HG03460 (cell line): ENCODE measurements around the gene OVOL1.

Experiments used
- ATAC-seq: cut with Tn5 transposase; IDR thresholded peaks from one replicate; pipeline ENCODE4 v1.9.1; 2021; ENCODE audit not compliant: unreplicated experiment

OVOL1 gene

DNA sequence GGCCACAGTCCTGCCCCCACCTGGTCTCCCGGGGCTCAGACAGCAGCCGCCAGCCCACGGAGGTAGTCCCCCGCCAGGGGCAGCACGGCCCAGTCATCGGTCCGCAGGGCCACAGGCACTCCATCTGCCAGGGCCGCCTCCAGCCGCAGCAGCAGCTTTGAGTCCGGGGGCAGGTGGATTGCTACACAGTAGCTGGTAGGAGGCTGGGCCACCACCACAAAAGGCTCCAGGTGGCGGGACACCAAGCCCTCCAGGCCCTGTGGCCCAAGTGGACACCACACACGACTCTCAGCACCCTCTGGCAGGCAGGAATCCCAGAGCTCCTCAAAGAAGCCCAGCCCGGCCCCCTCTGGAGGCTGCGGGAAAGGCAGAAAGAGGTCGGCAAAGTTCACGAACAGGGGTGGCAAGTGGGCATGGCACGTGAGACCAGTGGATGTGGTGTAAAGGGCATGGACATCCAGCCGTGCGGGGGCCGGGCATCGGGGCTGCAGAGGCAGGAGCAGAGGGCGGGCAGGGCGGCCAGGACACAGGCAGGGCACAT is 9.0 kb upstream of the OVOL1 start:
- ATAC-seq, result no peak

DNA sequence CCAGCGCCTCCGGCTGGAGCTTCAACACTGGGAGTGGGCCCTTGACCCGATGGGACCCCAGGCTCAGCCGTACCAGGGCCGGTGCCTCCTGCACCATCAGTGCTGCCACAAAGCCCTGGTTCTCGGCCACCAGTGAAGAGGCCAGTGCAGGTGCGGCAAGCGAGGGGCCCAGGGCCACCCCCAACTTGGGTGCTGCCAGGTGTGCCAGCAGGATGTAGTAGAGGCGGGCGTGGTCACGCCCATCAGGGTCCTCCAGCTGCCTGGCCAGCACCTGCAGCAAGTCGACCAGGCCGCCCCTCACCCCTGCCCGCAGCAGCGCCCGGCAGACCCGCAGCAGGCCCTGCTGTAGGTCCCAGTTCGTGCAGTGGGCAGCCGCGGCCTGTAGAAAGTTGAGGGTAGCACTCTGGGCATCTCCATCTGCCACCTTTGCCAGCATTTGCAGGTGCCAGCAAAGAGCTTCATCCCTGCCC is 8.4 kb upstream of the OVOL1 start:
- no peak for ATAC-seq

DNA sequence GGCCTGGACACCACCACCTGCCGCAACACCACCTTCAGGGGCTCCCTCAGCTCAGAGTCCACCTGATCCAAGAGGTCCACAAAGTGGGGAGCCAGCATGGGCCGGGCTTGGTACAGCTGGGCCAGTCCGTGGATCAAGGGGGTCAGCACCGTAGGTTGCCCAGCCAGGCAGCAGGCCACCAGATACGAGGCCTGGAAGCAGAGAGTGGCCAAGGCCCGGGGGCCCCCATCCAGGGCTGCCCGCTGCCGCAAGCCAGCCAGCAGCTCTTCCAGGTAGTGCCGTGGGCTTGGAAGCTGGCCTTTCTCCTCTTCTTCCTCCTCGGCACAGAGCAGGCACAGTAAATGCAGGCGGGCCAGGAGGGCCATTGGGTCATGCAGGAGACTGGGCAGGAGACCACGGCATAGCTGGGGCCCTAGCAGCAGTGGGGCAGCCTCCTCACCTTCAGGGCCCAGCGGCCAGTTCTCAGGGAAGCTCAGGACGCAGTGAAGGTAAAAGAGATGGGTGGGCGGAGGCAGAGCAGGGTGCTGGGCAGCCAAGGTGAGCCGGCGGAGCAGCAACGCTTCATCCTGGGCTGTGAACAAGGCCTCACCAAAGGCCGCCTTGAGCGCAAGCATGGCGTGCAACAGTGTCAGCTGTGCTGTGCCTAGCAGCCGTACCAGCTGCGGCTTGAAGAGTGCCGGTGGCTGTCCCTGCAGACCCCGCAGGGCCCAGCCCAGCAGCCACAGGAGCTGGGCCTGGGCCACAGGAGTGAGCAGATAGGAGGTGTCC is 7.8 kb upstream of the OVOL1 start:
- ATAC-seq, result no peak

GRCh38 chr11:65779669-65779918 is 7.3 kb upstream of the OVOL1 start:
- no peak for ATAC-seq

DNA sequence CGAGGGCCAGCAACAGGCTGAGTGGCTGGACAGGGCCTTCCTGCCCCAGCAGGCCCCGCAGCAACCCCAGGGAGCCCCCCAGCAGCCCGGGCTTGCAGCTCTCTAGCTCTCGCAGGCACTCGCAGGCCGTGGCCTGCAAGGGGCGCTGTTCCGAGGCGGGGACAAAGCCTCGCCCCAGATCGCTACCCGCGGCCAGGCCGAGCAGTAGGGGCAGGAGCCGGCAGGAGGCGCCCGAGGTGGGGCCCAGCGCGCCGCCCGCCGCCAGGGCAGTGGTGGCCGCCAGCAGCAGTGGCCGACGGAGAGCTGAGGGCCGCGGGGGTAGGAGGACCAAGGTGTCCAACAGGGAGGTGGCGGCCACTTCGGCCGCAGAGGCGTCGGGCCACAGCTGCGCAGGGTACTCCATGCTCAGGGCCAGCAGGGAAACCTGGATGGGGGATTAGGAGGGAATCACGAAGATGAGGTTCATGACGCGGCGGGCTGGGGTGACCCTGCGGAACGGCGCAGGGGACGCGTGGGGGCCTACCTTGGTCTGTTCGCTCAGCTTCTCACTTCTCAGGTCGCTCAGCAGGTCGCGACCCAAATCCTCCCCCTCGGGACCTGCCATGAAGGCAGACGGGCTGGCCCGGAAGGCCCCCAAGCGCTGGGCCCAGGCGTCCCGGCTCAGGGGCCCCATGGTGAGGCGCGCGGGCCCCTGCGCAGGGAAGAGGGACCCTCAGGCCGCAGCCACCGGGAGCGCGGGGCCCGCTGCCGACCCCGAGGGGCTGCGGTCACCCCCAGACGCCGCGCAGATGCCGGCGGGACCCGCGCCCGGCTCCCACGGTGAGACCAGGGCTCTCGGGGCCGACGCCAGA is 6.7 kb upstream of the OVOL1 start:
- ATAC-seq, result peak; percentile 35

DNA sequence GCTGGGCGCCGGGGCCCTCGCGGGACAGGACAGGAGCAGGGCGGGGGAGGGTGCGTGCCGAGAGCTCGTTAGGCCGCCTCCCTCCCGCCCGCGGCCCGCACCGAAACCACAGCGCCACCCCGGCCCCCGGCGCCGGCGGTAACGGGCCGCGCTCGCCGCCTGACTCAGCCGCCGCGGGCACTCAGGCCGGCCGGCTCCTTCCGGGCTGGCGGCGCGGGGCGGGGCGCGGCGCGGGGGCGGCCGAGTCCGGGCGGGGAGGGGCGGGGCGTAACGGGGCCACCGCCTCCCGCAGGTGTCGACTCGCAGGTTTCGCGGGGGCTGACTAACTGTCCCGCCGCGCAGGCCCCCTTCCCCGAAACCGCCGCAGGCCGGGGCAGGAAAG is 6.1 kb upstream of the OVOL1 start, which contains the start of gene AP5B1:
TSS of gene AP5B1 (minus strand) at position 207 of the 382 bp plus-strand sequence. CDS start 385 bp downstream, outside the sequence.
- ATAC-seq, result peak; percentile 55

DNA sequence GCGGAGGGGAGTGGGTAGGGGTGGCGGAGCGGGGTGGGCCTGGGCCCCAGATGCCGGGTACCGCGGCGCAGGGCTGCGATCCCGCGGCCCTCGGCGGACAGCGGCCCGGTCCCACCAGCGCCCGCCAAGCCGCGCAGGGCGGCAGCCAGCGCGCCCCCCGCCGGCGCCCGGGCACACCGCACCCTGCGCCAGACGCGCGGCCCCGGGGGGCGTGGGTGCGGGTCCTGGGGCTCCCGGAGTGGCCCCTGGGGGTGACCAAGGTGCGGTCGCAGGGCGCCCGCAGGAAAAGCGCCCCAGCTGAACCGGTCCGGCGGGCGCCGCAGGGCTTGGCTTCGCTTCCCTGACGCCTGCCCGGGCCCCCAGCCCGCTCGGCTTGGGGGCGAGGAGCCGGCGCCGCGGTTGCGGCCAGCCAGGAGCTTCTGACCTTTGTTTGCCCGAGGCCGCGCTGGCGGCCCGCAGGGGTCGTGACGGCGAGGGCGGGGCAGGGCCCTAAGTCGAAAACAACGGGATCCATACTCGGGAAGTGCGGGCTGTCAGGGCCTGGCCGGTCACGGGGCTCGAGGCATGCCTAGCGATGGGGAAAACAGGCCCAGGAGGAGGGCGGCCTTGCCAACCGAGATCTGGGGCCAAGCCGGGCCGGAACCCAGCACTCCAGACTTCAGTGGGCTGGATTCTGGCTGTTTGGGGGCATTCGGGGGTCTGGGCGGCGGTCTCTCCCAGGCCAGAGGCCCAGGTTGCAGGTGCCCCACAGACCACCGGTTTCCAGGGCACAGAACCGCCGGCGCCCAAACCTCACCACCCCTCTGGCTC is 5.5 kb upstream of the OVOL1 start:
- ATAC-seq, result peak; percentile 33

DNA sequence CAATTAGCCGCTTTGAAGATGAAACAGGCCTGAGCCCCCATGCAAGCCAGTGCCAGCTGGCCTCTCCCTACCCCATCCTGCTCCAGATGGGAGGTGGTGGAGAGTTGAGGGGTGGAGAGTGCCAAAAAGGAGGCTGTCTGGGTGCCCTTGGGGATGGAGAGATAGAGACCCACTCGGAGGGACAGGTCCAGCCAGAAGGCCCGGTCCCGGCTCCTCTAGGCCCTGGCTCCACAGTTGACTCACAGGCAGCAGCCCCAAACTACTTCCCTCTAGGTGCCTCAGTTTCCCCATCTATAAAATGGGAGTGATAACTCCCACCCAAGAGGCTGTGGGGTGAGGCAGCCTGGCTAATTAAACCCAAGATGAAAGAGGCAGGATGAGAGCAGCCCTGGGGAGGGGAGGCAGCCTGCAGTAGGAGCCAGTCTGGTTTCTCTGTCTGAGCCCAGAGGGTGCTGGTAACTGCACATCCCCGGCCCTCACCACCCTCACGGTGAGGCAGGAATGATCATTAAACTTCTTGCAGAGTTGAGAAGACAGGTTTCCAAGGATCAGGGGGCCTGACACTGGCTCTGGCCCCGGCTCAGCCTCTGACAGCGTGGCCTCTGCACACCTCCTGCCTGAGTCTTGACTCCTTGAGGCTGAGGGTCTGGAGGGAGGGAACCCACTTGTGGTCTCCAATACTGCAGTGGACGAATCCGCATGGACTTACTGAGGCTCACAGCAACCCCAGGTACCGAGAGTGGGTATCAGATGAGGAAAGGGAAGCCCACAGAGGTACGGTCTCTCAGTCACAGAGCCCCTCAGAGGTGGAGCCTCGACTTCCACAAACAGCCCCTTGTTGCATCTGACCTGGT is 4.7 kb upstream of the OVOL1 start:
- no peak for ATAC-seq

DNA sequence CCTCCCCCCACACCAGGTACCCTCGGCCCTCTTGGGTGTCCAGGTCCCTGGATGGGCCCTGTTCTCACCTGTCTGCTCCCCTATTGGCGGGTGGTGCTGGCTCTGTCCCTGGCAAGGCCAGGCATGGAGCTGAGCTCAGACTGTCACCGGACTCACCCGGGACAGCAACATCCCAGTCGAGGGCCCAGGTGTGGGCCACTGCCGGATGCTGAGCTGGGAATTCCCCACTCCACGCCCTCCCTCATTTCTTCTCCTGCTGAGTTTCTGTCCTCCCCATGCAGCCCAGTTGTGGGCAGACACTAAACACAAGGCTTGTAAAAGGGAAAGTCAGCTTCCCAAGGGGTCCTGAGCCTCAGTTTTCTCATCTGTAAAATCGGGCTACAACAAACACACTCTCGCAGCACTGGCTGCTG is 4.0 kb upstream of the OVOL1 start:
- ATAC-seq, result no peak

DNA sequence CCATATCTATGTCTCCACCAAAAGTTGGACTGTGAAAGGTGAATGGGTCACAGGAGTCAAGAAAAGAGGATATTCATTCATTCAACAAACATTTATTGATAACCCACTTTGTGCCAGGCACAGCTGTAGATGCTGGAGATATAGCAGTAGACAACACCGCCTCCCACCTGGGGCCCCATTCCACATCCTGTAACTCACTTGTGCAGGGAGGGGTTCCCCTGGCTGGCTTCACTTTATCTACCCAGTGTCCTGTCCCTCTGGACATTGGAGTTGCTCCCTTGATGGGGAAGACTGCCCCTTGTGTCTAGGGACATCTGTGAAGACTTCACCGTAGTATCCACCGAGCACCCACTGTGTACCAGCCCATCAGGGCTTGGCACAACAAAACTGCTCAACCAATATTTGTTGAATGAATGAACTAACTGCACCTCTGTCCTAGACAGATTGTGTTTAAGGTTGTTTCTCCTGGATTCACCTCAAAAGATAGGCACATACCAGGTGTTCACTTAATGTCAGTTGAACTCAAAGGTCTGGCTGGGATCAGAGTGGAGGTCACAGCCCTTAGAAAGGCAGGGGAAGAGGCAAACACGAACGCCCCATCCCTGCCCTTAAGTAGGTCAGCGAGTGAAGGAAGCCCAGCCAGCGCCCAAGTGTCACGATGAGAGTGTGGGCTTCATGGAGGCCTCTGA is 1.4 kb upstream of the OVOL1 start:
- ATAC-seq, result no peak

- no peak for ATAC-seq
Measured at GRCh38 chr11:65786008-65786785, 666 bp upstream of the OVOL1 start.

GRCh38 chr11:65787649-65788622 is 1.1 kb downstream of the OVOL1 start:
- ATAC-seq, result no peak

DNA sequence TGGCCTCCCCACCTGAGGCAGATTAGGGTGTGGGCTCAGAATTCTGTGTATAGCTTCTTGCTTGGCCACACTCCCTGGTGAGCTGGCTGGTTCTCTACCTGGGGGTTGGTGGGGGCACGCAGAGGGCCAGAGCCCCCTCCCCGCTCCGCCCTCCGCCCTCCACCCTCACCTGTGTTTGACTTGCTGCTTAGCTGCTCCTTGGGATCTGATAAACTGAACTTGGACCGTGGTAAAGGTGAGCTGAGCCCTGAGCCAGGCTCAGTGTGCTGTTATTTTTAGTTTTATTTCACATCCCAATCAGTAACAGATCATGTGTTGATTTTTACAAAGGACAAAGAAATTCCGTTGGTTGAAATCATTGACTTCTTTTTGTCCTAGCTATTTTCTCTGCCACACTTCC is 2.0 kb downstream of the OVOL1 start:
- no peak for ATAC-seq

GRCh38 chr11:65789230-65790103 is 2.6 kb downstream of the OVOL1 start:
- no peak for ATAC-seq

GRCh38 chr11:65790104-65790901 is 3.4 kb downstream of the OVOL1 start:
- no peak for ATAC-seq
